Measurements from ENCODE around the gene ELK4.
A peak's percentile ranks its signal among the peaks of the same experiment; 100 is the strongest.

Gene ELK4

DNA sequence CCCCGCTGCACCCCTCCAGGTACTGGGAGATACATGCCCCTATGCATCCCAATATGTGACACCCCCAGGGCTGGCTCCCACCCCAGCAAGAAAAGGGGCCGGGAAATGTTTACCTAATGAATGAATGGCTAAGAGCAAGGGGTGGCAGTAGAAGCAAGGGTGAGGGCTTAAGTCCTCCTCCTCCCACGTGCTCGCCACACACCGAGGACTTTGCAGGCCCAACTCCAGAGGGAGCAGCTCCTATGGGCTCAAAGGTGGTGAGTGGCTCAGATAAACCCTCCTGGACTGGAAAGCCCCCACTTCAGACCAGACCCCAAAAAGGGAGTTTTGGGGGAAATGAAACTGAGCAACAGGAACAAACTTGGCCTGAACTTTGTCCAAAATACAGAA lies 37.1 kb upstream of the ELK4 start:
- no peaks in the 10 kb centered on the region for H3K27me3 Mint-ChIP-seq
- no peaks in the 10 kb centered on the region for H3K36me3 Mint-ChIP-seq
- H3K27ac Mint-ChIP-seq: peak overlapping the region; percentile 86
- peak overlapping the region; percentile 75 for H3K4me3 Mint-ChIP-seq
- H3K9me3 Mint-ChIP-seq: no peaks in the 10 kb centered on the region
- ATAC-seq: peak; percentile 75
- peaks cover 92% of the 10 kb centered on the region for H3K4me1 Mint-ChIP-seq

GRCh38 chr1:205667909-205668643 lies 36.3 kb upstream of the ELK4 start:
- ATAC-seq: no peak
- no peaks in the 10 kb centered on the region for H3K27me3 Mint-ChIP-seq
- peaks cover 4% of the 10 kb centered on the region for H3K36me3 Mint-ChIP-seq
- H3K9me3 Mint-ChIP-seq: no peaks in the 10 kb centered on the region
- H3K4me1 Mint-ChIP-seq: peaks cover 87% of the 10 kb centered on the region
- peak overlapping the region; percentile 46 for H3K4me3 Mint-ChIP-seq
- H3K27ac Mint-ChIP-seq: peak overlapping the region; percentile 86

DNA sequence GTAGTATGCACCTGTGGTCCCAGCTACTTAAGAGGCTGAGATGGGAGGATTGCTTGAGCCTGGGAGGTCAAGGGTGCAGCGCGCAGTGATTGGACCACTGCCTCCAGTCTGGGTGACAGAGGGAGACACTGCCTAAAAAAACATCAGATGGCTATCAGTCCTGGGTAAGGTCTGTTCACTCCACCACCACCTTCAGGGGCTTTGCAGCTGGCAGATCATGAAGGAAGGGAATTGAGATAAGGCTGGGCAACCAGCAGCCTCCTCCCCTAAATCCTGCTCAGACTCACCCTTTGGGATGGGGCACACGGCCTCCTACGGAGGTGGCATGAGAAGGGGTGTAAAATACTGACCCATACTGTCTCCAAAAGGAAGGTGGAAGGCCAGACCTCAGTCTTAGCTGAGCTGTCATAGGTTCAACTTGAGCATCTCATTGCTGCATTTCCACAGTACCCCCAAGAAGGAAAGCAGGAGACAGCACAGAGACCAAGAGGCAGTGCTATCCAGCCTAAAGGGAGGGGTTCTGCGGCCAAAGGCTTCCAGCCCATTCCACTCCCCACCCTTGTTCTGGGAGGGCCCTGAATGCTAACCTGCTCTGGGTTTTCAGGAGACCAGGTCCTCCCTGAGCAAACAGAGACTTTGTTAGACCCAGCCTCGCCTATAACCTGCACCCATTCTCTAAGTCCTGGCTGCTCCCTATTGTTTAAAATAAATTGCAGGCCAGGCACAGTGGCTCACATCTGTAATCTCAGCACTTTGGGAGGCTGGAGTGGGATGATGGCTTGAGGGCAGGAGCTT lies 34.8 kb upstream of the ELK4 start:
- H3K27me3 Mint-ChIP-seq: no peaks in the 10 kb centered on the region

DNA sequence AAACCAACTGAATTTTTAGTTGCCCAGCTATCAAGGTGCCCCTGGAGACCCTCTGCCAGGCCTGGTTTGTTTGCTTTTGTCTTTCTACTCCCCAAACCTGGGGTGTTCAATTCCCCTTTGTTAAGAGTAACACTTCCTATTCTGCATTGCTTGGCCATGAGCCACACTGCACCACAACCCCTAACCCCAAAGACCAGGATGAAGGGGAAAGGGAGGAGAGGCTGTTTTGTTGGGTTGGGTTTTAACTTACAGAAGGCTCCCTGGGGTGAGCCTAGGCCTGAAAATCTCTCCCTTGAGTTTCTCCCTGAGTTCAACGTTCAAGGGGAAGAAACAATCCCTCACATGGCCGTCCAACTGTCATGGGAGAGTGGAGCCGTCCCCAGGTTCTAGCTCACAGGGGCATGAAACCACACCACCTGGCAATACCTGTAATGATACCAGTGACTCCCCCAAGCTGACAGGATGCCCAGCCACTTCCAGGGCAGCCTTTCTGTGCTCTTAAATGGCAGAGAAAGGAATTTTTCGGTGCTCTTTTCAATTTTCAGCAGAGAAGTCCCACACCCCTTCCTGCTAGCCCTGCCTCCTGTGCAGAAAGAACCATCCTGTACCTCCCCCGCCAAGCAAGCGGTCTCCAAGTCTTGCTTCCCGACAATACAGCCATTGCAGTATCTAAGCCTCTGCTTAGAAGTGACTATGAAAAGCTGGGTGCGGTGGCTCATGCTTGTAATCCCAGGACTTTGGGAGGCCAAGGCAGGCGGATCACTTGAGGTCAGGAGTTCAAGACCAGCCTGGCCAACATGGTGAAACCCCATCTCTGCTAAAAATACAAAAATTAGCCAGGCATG lies 33.6 kb upstream of the ELK4 start:
- H3K9me3 Mint-ChIP-seq: no peaks in the 10 kb centered on the region
- peaks cover 83% of the 10 kb centered on the region for H3K4me1 Mint-ChIP-seq
- H3K36me3 Mint-ChIP-seq: peaks cover 4% of the 10 kb centered on the region
- no peaks in the 10 kb centered on the region for H3K27me3 Mint-ChIP-seq
- H3K27ac Mint-ChIP-seq: peak overlapping the region; percentile 83
- no peak for ATAC-seq
- H3K4me3 Mint-ChIP-seq: no peak overlapping the region

More for the DNA sequence above, 34.8 kb upstream of the ELK4 start:
- H3K27ac Mint-ChIP-seq: peak overlapping the region; percentile 86
- no peak for ATAC-seq
- peaks cover 86% of the 10 kb centered on the region for H3K4me1 Mint-ChIP-seq
- no peaks in the 10 kb centered on the region for H3K9me3 Mint-ChIP-seq
- H3K36me3 Mint-ChIP-seq: peaks cover 4% of the 10 kb centered on the region
- H3K4me3 Mint-ChIP-seq: no peak overlapping the region

DNA sequence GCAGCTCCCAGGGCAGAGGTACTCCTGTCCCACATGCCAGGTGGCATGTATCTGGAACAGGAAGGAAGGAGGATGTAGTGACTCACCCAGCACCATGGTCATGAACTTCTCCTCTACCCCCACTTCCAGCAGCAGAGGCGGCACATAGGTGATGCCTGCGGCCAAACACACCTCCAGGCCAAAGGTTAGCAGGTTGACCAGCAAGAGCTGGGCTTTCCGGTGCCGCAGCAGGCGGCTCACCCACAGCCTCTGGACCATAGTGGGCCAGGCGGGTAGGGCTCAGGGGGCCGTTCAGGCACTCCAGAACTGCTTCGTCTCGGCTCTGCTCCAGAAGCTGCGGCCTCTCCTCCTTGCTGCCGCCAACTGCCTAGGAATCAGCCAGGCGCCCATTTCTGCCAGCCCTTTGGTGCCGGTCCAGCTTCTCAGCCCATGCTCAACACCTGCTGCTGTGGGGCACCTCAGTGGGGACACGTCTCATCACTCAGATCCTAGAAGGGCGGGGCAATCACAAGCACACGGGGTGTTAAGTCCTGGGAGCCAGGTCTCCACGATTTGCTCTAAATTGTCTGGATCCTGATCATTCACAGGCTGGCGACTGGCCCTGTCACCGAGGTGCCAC lies 32.7 kb upstream of the ELK4 start:
- Mint-ChIP-seq H3K4me3 (no peak overlapping the region), H3K27ac (peak overlapping the region; percentile 83), H3K9me3 (no peaks in the 10 kb centered on the region), H3K27me3 (no peaks in the 10 kb centered on the region), H3K36me3 (peaks cover 4% of the 10 kb centered on the region), H3K4me1 (peaks cover 83% of the 10 kb centered on the region)
- ATAC-seq: no peak

GRCh38 chr1:205663286-205663936 lies 31.6 kb upstream of the ELK4 start:
- ATAC-seq: no peak
- Mint-ChIP-seq H3K27ac (peak overlapping the region; percentile 15), H3K36me3 (peaks cover 4% of the 10 kb centered on the region), H3K4me1 (peaks cover 79% of the 10 kb centered on the region), H3K27me3 (no peaks in the 10 kb centered on the region), H3K9me3 (no peaks in the 10 kb centered on the region), H3K4me3 (no peak overlapping the region)

GRCh38 chr1:205662791-205663190 lies 31.0 kb upstream of the ELK4 start:
- Mint-ChIP-seq H3K4me1 (peaks cover 73% of the 10 kb centered on the region), H3K27me3 (no peaks in the 10 kb centered on the region), H3K27ac (peak overlapping the region; percentile 15), H3K9me3 (no peaks in the 10 kb centered on the region), H3K36me3 (peaks cover 4% of the 10 kb centered on the region), H3K4me3 (no peak overlapping the region)
- no peak for ATAC-seq

DNA sequence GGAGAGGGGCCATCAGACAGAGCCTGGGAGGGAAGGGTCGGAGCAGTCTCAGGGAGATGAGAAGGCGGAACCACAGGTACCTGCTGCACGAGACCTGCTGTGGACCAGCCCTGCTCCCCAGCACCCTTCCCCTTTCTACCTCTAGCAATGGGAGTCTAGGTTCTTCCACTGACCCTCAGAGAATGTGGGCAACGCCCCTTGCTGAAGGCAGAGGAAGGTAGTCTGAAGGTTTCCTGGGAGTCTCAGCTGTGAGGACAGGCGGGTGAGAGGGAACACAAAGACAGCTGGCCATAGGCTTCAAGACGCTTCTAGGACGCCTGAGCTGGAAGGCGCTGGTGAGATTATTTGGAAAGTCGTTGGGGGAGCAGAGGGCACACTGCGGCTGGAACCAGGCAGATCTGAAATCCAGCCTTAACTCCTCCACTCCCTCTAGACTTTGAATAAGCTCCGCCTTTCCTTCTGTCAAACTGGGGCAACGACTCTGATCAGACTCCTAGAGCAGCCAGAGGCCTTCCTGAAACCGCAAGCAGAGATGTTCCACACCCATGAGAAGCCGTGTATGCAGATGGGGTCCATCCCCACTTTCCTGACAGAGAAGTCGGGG lies 30.4 kb upstream of the ELK4 start:
- Mint-ChIP-seq H3K27ac (peak overlapping the region; percentile 15), H3K27me3 (no peaks in the 10 kb centered on the region), H3K36me3 (peaks cover 4% of the 10 kb centered on the region), H3K4me3 (no peak overlapping the region), H3K9me3 (no peaks in the 10 kb centered on the region), H3K4me1 (peaks cover 70% of the 10 kb centered on the region)
- ATAC-seq: no peak

DNA sequence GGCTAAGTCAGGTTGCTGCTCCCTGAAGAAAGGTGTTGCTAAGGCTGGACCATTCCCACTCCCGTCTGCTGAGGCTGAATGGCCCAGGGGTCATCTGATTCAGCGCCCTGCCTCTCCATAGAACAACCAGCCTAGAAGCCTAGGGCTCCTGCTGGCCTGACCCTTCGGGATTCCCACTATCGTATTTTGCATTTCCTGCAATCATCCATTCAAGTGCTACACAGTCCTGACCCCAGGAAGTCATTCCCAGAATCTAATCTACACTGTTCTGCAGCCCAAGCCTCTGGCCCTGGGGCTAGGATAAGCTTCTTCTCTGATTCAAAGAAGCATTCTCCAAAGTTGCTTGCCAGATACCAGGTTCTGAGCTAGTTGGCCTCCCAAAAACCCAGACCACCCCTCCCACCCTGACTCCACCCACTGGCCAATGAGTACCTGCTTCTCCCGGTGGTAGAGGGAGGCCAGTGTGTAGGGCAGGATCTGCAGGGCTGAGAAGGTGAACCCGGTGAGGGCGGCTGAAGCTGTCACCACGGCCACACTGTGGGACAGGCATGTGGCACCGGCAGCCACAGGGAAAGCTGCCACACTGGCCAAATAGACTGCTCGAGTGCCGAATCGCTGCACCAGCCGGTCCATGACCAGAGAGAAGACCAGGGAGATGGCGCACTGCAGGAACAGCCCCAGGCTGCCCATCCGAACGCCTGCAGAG lies 29.8 kb upstream of the ELK4 start:
- Mint-ChIP-seq H3K4me3 (no peak overlapping the region), H3K9me3 (no peaks in the 10 kb centered on the region), H3K4me1 (peaks cover 63% of the 10 kb centered on the region), H3K27ac (peak overlapping the region; percentile 32), H3K27me3 (no peaks in the 10 kb centered on the region), H3K36me3 (peaks cover 4% of the 10 kb centered on the region)
- no peak for ATAC-seq

- no peaks in the 10 kb centered on the region for H3K27me3 Mint-ChIP-seq
- no peaks in the 10 kb centered on the region for H3K9me3 Mint-ChIP-seq
- H3K27ac Mint-ChIP-seq: peak overlapping the region; percentile 32
- ATAC-seq: no peak
- H3K4me3 Mint-ChIP-seq: no peak overlapping the region
- H3K4me1 Mint-ChIP-seq: peaks cover 51% of the 10 kb centered on the region
- peaks cover 4% of the 10 kb centered on the region for H3K36me3 Mint-ChIP-seq
These were observed 28.6 kb upstream of the ELK4 start for GRCh38 chr1:205660361-205660760.

DNA sequence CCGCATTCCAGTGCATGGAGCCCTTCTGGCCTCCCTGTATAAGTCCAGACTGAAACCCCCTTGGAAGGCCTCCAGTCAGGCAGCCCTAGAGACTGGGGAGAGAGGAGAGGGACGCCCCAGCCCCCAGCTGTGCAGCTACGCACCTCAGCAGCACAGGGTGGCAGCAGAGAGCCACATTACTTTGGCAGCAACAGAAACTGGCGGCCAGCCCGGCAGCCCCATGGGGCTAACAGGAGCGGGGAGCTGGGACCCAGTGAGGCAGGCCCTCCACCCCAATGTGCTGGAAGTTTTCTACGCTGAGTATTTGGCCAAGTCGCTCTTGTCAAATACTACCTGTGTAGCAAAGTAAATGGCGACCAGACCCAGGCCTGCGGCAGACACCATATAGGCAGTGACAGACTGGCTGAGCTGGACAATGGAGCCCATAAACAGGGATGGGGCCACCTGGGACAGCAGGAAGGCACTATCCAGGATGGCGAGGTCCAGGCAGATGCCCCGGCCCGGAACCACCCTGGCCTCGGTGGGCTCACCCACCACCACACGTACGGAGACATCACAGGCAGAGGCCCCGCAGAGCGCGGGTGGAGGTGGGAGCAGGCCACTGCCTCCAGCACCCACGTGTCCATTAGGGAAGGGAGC lies 27.3 kb upstream of the ELK4 start:
- Mint-ChIP-seq H3K4me3 (no peak overlapping the region), H3K4me1 (peaks cover 38% of the 10 kb centered on the region), H3K9me3 (no peaks in the 10 kb centered on the region), H3K27me3 (no peaks in the 10 kb centered on the region), H3K27ac (no peak overlapping the region), H3K36me3 (peaks cover 4% of the 10 kb centered on the region)
- peak; percentile 84 for ATAC-seq

- Mint-ChIP-seq H3K9me3 (no peaks in the 10 kb centered on the region), H3K36me3 (no peaks in the 10 kb centered on the region), H3K27ac (no peak overlapping the region), H3K4me1 (peaks cover 24% of the 10 kb centered on the region), H3K27me3 (no peaks in the 10 kb centered on the region), H3K4me3 (no peak overlapping the region)
- no peak for ATAC-seq
These were observed 24.4 kb upstream of the ELK4 start for GRCh38 chr1:205656236-205656635.

- H3K9me3 Mint-ChIP-seq: no peaks in the 10 kb centered on the region
- H3K36me3 Mint-ChIP-seq: no peaks in the 10 kb centered on the region
- ATAC-seq: no peak
- H3K4me1 Mint-ChIP-seq: no peaks in the 10 kb centered on the region
- H3K27me3 Mint-ChIP-seq: no peaks in the 10 kb centered on the region
- no peak overlapping the region for H3K27ac Mint-ChIP-seq
- H3K4me3 Mint-ChIP-seq: no peak overlapping the region
These were observed 21.2 kb upstream of the ELK4 start for GRCh38 chr1:205652984-205653383.
